ENCODE results near the gene CPT2.

- TF ChIP-seq CTCF (IDR thresholded peaks at IDR 0.05) (no peak), POLR2A (IDR thresholded peaks at IDR 0.05) (no peak)
Measured at GRCh38 chr1:53147174-53147573, 49.5 kb upstream of the CPT2 start.
